RWPE1 (cell line): ENCODE measurements around the gene PGRMC2.
A peak's percentile ranks its signal among the peaks of the same experiment; 100 is the strongest.
"Not testable (repeated sequence)": the region's sequence is repeated elsewhere in the genome, so short reads cannot be mapped to it uniquely, and the experiment has no call there.

Experiments used
- CTCF ChIA-PET: fragments of 350-600 bp; sonication (Branson Sonifier 250); formaldehyde crosslinking; extraction: SDS; loops from one replicate; lab custom pipeline; 2021; lab: Yijun Ruan, JAX
- POLR2A ChIA-PET: fragments of 400-600 bp; formaldehyde crosslinking; extraction: SDS; loops from one replicate; lab custom pipeline; 2020; ENCODE audit warnings: antibody characterized with exemption; ENCODE audit not compliant: low non-redundant PET; lab: Yijun Ruan, JAX
- DNase-seq: peaks from one replicate; pipeline ENCODE4 v3.0.0; 2012; ENCODE audit warnings: low spot score
- H3K27ac ChIP-seq: fragments of 450-650 bp; 2 replicates; pipeline ENCODE4 v1.5.1; 2017
- TF ChIP-seq, protein P1 (sequence below): fragments of 450-650 bp; conservative IDR thresholded peaks from 2 replicates; pipeline ENCODE4 v1.5.1; 2017; ENCODE audit warnings: low read depth, mild to moderate bottlenecking

PGRMC2 gene

DNA sequence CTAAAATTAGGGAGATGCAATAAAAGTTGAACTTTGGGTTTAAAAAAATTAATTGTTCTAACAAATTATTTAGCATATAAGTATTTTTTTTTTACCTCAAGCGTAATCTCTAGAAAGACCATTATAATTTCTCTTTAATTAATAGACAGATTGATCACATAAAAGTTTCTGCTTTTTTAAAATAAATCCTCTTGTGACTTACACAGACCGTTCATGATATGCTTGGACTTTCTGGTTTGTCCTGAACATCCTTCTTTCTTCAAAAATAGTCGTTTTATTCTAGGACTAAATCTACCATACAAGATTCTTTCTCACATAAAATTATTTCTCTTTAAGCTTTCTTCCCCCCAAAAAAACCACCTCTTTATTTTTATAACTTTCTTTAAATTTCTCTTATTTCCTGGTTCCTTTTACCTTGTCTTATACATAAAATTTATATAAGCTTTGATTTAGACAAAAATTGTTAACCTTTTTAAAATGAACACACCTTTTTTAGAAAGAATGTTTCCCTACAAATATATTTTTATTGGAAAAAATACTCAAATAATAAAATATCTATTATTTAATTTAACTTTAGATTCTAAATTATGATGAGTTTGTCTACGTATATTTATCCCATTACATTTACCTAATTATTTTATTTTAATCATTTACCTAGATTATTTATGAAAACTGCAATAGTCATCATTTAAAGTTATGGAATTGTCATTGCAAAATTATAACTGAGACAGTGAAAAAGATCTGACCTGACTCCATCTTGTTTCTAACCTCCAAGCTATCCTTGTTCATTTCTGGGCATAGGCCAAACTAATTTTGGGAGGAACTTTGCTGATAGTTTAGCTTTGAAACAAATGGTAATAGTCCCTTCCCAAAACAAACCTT is 37.6 kb downstream of the PGRMC2 start:
- DNase-seq: no peak
- TF ChIP-seq, protein P1, sequence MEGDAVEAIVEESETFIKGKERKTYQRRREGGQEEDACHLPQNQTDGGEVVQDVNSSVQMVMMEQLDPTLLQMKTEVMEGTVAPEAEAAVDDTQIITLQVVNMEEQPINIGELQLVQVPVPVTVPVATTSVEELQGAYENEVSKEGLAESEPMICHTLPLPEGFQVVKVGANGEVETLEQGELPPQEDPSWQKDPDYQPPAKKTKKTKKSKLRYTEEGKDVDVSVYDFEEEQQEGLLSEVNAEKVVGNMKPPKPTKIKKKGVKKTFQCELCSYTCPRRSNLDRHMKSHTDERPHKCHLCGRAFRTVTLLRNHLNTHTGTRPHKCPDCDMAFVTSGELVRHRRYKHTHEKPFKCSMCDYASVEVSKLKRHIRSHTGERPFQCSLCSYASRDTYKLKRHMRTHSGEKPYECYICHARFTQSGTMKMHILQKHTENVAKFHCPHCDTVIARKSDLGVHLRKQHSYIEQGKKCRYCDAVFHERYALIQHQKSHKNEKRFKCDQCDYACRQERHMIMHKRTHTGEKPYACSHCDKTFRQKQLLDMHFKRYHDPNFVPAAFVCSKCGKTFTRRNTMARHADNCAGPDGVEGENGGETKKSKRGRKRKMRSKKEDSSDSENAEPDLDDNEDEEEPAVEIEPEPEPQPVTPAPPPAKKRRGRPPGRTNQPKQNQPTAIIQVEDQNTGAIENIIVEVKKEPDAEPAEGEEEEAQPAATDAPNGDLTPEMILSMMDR: no peak
- POLR2A ChIA-PET: no interaction called here
- no peak overlapping the region for H3K27ac ChIP-seq
- CTCF ChIA-PET: no interaction called here

DNA sequence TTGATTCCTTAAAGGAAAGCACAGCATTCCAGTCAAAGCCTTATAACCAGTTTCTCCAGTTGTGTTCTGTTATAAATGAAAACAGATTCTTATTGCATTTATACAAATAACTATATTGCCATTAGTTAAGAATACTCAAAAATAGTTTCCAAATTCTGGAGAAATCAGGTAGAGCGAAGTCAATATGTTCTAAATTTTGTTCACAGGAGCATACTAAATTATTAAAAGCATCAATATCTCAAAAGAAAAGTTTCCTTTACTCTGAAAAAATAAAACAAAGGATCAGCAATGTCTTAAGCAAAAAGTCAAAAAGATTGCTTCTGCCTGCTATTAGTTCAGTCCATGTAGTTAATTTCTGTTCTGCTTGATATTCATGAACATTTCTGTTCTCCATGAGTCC is 39.7 kb downstream of the PGRMC2 start:
- CTCF ChIA-PET: no interaction called here
- TF ChIP-seq, protein P1: no peak
- no peak overlapping the region for H3K27ac ChIP-seq
- no peak for DNase-seq
- POLR2A ChIA-PET: no interaction called here

DNA sequence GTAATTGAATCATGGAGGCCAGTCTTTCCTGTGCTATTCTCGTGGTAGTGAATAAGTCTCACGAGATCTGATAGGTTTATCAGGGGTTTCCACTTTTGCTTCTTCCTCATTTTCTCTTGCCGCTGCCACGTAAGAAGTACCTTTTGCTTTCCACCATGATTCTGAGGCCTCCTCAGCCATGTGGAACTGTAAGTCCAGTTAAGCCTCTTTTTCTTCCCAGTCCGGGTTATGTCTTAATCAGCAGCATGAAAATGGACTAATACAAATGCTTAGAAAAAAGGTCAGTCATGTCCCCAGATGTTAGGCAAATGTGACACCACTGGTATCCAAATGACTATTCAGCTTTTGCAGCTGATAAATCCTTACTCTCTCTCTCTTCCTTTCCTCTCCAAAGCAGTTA is 42.2 kb downstream of the PGRMC2 start:
- DNase-seq, POLR2A ChIA-PET, CTCF ChIA-PET, H3K27ac ChIP-seq: not testable (repeated sequence)

- H3K27ac ChIP-seq: no peak overlapping the region
- DNase-seq: no peak
- CTCF ChIA-PET: interaction anchor here (0.6 kb wide), 2 partner anchors 44 to 844 kb away, joined by 3 to 4 read pairs; no protein-coding TSS in a partner anchor
- TF ChIP-seq, protein P1: no peak
- POLR2A ChIA-PET: no interaction called here
These were observed 43.2 kb downstream of the PGRMC2 start for GRCh38 chr4:128244379-128244778.

GRCh38 chr4:128242601-128243000 is 45.0 kb downstream of the PGRMC2 start:
- CTCF ChIA-PET: no interaction called here
- POLR2A ChIA-PET: no interaction called here
- no peak overlapping the region for H3K27ac ChIP-seq

GRCh38 chr4:128241981-128242380 is 45.6 kb downstream of the PGRMC2 start:
- TF ChIP-seq, protein P1: no peak
- H3K27ac ChIP-seq: peak overlapping the region; percentile 62; the same call in 1 of the 2 replicates
- no peak for DNase-seq
- POLR2A ChIA-PET: no interaction called here
- CTCF ChIA-PET: no interaction called here

More at GRCh38 chr4:128242601-128243000, 45.0 kb downstream of the PGRMC2 start:
- TF ChIP-seq, protein P1: no peak
- no peak for DNase-seq

GRCh38 chr4:128241425-128241913 is 46.1 kb downstream of the PGRMC2 start:
- peak overlapping the region; percentile 62 for H3K27ac ChIP-seq
- TF ChIP-seq, protein P1: no peak
- peak; percentile 85 for DNase-seq
- ChIA-PET POLR2A (no interaction called here), CTCF (no interaction called here)
